ENCODE data around the gene VKORC1L1. TPM values are rescaled to one million over a fixed set of nuclear protein-coding genes. Genes with fewer than 3 reads are reported as not detected.

Gene VKORC1L1
- total RNA-seq, 1 experiment from 2014 or later, result 28.5 TPM

GRCh38 chr7:66007232-66007631 lies 134.4 kb downstream of the VKORC1L1 start (continued):
- TF ChIP-seq, protein P1, sequence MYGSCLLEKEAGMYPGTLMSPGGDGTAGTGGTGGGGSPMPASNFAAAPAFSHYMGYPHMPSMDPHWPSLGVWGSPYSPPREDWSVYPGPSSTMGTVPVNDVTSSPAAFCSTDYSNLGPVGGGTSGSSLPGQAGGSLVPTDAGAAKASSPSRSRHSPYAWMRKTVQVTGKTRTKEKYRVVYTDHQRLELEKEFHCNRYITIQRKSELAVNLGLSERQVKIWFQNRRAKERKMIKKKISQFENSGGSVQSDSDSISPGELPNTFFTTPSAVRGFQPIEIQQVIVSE (CRISPR knock-in tag; IDR thresholded peaks at IDR 0.05; ENCODE audit: borderline replicate concordance), result no peak
- TF ChIP-seq ATF1 (CRISPR knock-in tag; IDR thresholded peaks at IDR 0.05), result no peak
- TF ChIP-seq, protein P2, sequence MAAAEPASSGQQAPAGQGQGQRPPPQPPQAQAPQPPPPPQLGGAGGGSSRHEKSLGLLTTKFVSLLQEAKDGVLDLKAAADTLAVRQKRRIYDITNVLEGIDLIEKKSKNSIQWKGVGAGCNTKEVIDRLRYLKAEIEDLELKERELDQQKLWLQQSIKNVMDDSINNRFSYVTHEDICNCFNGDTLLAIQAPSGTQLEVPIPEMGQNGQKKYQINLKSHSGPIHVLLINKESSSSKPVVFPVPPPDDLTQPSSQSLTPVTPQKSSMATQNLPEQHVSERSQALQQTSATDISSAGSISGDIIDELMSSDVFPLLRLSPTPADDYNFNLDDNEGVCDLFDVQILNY (CRISPR knock-in tag; IDR thresholded peaks at IDR 0.05), result no peak

Other genes with a start within 250 kb of the VKORC1L1 start
- 40.8 to 45.4 TPM (median 42.3 TPM) in 3 replicates for gene GUSB, start 109.1 kb downstream of the VKORC1L1 start, total RNA-seq (2021)
- gene ASL, start 202.7 kb downstream of the VKORC1L1 start, total RNA-seq (2021), result 29.5 to 31.9 TPM (median 29.8 TPM) in 3 replicates
- gene CRCP, start 241.8 kb downstream of the VKORC1L1 start, total RNA-seq (2021), result 20.3 to 23.3 TPM (median 21.2 TPM) in 3 replicates

Data from WTC11 (cell line).